Endothelial cell of umbilical vein (primary cell): ENCODE data around the gene SVIP.

Experiments used
- CTCF ChIP-seq, 2 donors: IDR thresholded peaks; 1 replicate in 1 of 2; 2 replicates in 1 of 2; pipeline ENCODE4 v1.5.1; 2011; ENCODE audit warnings: low read length in 2 of 2, mild to moderate bottlenecking in 2 of 2, moderate library complexity in 2 of 2, control low read depth in 1 of 2, inconsistent platforms in 1 of 2, low read depth in 1 of 2; ENCODE audit not compliant: insufficient read depth in 1 of 2; ENCODE audit errors: extremely low read depth in 1 of 2
- EZH2 ChIP-seq: IDR thresholded peaks from 2 replicates; pipeline ENCODE4 v1.6.1; 2012; ENCODE audit warnings: borderline replicate concordance, low read depth, mild to moderate bottlenecking, moderate library complexity, low read length, inconsistent platforms; ENCODE audit not compliant: severe bottlenecking
- GATA2 ChIP-seq: IDR thresholded peaks from 2 replicates; pipeline ENCODE4 v1.7.0; 2011; ENCODE audit warnings: low read depth, mild to moderate bottlenecking, moderate library complexity, mixed read lengths, low read length; ENCODE audit not compliant: insufficient read length, insufficient read depth
- MYC ChIP-seq: IDR thresholded peaks from one replicate; pipeline ENCODE4 v1.6.1; 2011; ENCODE audit warnings: mild to moderate bottlenecking, low read depth, low read length
- POLR2A ChIP-seq: IDR thresholded peaks from 2 replicates; pipeline ENCODE4 v1.6.1; 2012; ENCODE audit warnings: low read depth, mild to moderate bottlenecking, control low read depth, low read length
- POLR2AphosphoS5 ChIP-seq: IDR thresholded peaks from 2 replicates; pipeline ENCODE4 v1.6.1; 2012; ENCODE audit warnings: low read depth, mild to moderate bottlenecking, control low read depth, low read length, moderate library complexity; ENCODE audit not compliant: insufficient read depth

GRCh38 chr11:22795914-22796313, 33.7 kb downstream of the SVIP start:
- TF ChIP-seq CTCF (IDR thresholded peaks at IDR 0.05; ENCODE audit: extremely low read depth in 1 of 2, insufficient read depth in 1 of 2, low read depth in 1 of 2, low read length in 2 of 2) (no peak), POLR2AphosphoS5 (no peak), EZH2 (no peak), POLR2A (no peak), GATA2 (peak; percentile 77), MYC (no peak)
